ENCODE measurements around the gene SHLD1.

The SHLD1 gene

DNA sequence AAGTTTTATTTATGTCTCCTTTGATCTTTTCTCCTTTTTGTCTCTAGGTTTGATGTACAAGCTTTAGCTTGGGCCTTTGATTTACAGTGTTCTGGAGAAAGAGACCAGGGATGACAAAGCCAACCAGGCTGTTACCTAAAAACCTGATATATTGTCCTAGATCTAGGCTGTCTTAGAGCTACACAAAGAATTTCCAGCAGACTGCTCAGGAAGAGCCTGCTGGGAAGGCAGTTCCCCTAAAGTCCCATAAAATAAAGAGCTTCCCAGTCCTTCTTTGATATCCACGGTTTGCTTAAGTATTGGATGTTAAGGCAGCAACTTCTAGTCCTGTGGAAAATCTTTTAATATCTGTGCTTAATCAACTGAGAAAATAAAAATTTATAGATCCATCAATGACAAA is 70.5 kb downstream of the SHLD1 start:
- no peak for DNase-seq (ENCODE audit: low read depth in 2 of 2)

GRCh38 chr20:5821627-5822215 is 71.5 kb downstream of the SHLD1 start:
- no peak for DNase-seq (ENCODE audit: low read depth in 2 of 2)

GRCh38 chr20:5822569-5822968 is 72.4 kb downstream of the SHLD1 start:
- no peak for DNase-seq (ENCODE audit: low read depth in 2 of 2)

DNA sequence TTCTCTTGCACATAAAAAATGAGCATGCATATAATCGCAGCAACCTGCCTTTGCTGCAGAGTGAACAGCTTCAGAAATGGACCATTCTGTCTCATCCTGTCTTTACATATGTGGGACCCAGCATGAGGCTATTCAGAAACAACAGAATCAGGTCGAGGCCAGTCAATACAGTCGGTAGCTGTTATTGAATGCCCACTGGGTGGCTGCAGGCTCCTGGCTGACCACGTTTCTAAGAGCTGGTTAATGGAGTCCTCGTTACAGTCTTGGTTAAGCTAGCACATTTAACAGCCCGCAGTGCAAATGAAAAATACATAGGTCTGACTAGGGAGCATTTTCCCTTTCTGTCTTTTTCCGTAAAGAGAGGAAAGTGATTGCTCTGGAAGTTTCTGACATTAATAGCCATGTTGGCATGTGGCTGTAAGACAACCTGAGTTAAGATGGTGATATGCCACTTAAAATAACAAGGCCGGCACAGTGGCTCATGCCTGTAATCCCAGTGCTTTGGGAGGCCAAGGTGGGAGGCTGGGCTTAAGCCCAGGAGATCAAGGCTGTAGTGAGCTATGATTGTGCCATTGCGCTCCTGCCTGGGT is 75.0 kb downstream of the SHLD1 start:
- DNase-seq (ENCODE audit: low read depth in 2 of 2) = no peak

- DNase-seq (ENCODE audit: low read depth in 2 of 2) = no peak
These were observed 77.1 kb downstream of the SHLD1 start for GRCh38 chr20:5827098-5827853.

DNA sequence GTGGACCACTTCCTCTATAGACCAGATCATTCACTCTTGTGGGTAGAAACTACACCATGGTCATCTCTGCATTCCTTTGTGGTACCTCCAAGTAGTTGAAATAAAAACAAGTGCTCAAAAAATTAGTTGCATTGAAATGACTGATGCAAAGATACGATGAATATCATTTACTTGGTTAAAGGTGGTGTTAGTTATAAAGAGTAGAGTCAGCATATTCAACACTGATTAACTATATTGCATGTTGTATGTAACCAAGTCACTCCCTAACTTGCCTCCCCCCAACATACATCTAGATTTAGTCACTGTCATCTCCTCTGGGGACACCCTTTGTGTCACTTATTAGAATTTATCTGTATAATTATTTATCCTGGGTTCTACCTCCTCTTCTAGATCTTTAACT is 77.7 kb downstream of the SHLD1 start:
- DNase-seq (ENCODE audit: low read depth in 2 of 2) = no peak

GRCh38 chr20:5829241-5829809 is 79.1 kb downstream of the SHLD1 start:
- DNase-seq (ENCODE audit: low read depth in 2 of 2) = no peak

- DNase-seq (ENCODE audit: low read depth in 2 of 2) = no peak
These were observed 81.5 kb downstream of the SHLD1 start for GRCh38 chr20:5831539-5832237.

- no peak for DNase-seq (ENCODE audit: low read depth in 2 of 2)
These were observed 83.2 kb downstream of the SHLD1 start for GRCh38 chr20:5833309-5833941.

- DNase-seq (ENCODE audit: low read depth in 2 of 2) = no peak
These were observed 84.3 kb downstream of the SHLD1 start for GRCh38 chr20:5834436-5835005.

DNA sequence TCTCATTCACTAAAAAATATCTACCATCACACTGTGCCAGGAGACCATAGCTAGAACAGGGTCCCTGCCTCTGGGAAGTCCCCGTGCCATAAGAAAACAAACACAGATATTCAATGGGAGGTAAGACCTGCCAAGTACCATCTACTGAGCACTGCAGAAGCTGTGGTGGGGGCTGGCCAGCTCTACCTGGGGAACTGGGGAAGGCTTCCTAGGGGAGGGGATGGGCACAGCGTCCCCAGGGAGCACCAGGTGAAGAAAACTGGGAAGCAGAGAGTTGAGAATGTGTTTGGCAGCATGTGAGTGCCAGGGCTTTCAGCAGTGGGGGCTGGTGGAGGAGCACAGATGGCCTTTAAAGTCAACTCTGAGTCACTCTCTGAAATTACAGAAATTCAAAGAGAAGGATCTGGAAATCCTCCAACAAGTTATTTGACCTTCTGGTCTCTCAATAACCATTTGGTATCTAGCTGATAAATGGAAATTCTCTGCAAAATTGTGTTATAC is 85.2 kb downstream of the SHLD1 start:
- no peak for DNase-seq (ENCODE audit: low read depth in 2 of 2)

GRCh38 chr20:5835871-5836270 is 85.7 kb downstream of the SHLD1 start:
- no peak for DNase-seq (ENCODE audit: low read depth in 2 of 2)

DNA sequence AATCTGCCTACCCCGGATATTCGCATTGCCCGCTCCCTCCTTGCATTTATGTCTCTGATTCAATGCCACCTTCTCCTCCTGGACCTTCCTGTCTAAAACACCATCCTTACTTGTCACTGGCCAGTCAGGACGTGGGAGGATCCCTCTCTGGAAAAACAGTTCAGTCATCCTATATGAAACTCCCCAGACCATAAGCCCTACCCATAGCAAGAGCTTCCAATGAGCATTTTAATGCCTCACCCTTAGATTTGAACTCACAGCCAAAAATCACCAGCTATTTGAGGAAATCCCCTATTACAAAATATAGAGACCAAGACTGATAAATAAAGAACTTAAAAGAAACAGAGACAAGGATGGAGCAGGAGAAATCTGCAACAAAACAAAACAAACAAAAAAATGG is 86.4 kb downstream of the SHLD1 start:
- DNase-seq (ENCODE audit: low read depth in 2 of 2) = no peak

- DNase-seq (ENCODE audit: low read depth in 2 of 2) = no peak
These were observed 90.3 kb downstream of the SHLD1 start for GRCh38 chr20:5840411-5841002.

GRCh38 chr20:5841522-5841921 is 91.3 kb downstream of the SHLD1 start:
- DNase-seq (ENCODE audit: low read depth in 2 of 2) = no peak

DNA sequence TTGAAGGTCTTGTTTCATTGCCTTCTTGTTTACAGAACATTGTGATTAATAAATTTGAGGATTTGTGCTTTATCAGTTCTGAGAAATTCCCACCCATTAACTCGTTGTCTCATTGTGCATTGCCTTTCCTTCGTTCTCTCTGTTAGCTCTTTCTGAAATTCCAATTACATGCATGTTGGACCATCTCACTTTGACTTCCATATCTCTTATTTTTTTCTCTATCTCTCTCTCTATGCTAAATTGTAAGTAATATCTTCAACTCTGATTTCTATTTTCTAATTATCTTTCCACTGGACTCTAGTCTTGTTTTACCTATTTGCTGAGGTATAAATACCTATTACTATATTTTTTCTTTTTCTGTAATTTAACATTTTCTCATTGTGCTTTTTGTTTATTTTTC is 92.3 kb downstream of the SHLD1 start:
- DNase-seq (ENCODE audit: low read depth in 2 of 2) = no peak

DNA sequence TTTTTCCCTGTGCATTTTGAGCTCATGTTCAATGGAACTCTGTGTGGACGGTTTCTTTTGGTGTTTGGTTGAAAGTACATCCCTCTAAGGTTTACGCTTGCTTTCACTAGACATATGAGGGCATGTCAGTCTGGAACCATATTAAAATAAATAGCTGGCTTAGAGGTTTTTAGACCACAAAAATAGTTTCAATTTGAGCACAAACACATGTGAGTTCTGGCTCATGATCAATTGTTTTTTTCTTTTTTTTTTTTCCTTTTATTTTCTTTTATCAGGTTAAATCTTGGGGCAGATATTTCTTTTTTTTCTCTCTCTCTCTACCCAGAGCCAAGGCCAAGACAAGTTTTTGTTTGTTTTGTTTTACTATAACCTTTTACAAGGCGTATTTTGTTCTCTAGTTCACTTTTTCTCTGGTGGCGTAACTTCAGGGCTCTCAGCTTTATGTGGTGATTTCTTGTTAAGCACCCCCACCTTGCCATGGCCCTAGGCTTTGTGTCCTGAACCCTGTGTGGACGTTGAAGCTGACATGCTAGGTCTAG is 92.9 kb downstream of the SHLD1 start:
- no peak for DNase-seq (ENCODE audit: low read depth in 2 of 2)

DNA sequence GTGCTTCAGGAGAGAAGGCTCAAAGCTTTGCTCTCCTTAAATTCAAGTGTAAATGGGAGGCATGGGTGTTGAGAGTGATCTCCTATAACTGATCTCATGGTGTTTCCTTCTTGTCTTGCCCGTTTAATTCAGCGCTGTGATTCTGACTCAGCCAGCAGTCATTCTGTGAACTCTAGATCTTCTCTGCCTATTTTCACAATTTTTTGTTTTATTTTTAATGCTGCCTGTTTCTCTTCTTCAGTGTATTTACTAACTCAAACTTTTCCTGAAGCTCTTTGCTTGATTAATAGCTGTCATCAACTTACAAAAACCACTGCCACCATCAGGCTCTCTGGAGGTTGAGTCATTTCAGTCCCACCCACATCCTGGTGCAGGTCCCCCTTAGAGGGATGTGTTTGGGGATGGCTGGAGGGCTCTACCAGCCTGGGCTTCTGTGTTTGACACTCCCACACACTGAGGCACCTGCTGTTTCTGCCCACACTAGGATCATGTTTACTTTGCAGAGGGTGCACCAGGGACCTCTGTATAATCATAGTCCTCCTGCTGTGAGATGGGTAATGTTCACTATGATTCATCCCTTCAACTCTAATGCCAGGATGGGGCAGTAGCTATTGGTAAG is 94.0 kb downstream of the SHLD1 start:
- DNase-seq (ENCODE audit: low read depth in 2 of 2) = peak; percentile 63 to 64

DNA sequence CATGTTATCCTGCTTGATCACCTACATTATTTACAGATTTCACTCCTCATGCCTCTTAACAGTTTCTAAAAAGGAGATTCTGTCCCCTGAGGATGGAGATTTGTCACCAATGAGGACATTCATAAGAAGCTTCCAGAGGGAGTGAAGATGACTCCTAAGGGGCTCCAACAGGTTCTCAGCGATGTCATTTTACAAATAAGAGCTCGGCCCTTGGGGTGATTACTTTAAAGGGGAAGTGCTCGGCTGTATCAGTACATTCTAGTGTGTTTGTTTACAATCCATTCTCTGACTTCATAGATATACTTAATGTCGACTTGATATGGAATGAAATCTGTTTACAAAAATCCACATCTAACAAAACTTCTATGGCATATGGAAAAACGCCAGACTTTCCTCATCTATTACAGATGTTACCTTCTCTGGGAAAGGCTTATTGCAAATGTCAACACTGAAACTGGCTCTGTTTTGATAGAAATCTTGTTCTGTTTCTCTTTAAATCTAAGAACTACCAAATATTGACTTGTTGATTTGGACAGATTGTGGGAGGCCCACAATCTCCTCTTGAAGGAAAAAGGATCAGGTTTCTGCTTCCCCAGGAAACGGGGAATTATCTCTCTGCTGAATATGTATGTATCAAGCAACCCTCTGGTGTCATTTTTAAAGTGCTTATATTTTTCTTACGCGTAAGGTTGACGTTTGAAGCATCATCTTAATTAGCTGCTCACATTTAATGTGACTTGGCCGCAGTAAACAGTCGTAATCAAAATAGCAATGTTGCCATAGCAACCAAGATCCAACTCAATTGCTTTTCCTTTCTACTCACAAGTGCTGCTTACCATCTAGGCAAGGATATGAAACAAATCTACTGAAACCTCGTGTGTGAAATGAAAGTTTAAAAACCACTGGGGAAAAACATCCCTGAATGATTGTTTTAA is 95.7 kb downstream of the SHLD1 start:
- no peak for DNase-seq (ENCODE audit: low read depth in 2 of 2)

Data from stimulated activated CD8-positive, alpha-beta memory T cell treated with anti-CD3 and anti-CD28 coated beads, Interleukin-2, amount 100 ng/mL, for 48 hours (primary cell).